Loucy (cell line): ENCODE measurements around the gene CERK.

Experiments used
- H2AFZ ChIP-seq: fragments of 200-600 bp; sonication (generic); 2 replicates; pipeline ENCODE4 v1.6.0; 2016; ENCODE audit warnings: antibody characterized with exemption, mild to moderate bottlenecking, low read length, moderate library complexity
- H3F3A ChIP-seq: fragments of 200-600 bp; 2 replicates; pipeline ENCODE4 v1.6.0; 2016; ENCODE audit warnings: antibody characterized with exemption, low read depth, mild to moderate bottlenecking
- H3K27me3 ChIP-seq: fragments of 200-600 bp; sonication (generic); 2 replicates; pipeline ENCODE4 v1.6.1; 2014; ENCODE audit warnings: low read length, mild to moderate bottlenecking; ENCODE audit not compliant: insufficient read depth, poor library complexity, severe bottlenecking
- H3K36me3 ChIP-seq: fragments of 200-600 bp; sonication (generic); 2 replicates; pipeline ENCODE4 v1.6.1; 2016; ENCODE audit warnings: low read length; ENCODE audit not compliant: insufficient read depth
- H3K4me1 ChIP-seq: fragments of 200-600 bp; sonication (generic); 2 replicates; pipeline ENCODE4 v1.5.1; 2014; ENCODE audit warnings: low read length, mild to moderate bottlenecking; ENCODE audit not compliant: insufficient read depth, poor library complexity, severe bottlenecking
- H3K4me2 ChIP-seq: fragments of 200-600 bp; sonication (generic); 2 replicates; pipeline ENCODE4 v1.6.0; 2014; ENCODE audit warnings: antibody characterized with exemption, low read length, low read depth, mild to moderate bottlenecking; ENCODE audit not compliant: poor library complexity, severe bottlenecking
- H3K4me3 ChIP-seq: fragments of 200-600 bp; sonication (generic); 2 replicates; pipeline ENCODE4 v1.5.1; 2014; ENCODE audit warnings: low read length, mild to moderate bottlenecking, mixed read lengths; ENCODE audit not compliant: poor library complexity, severe bottlenecking
- H3K79me2 ChIP-seq: fragments of 200-600 bp; sonication (generic); 2 replicates; pipeline ENCODE4 v1.6.1; 2014; ENCODE audit warnings: low read length; ENCODE audit not compliant: insufficient read depth
- H3K9ac ChIP-seq: fragments of 200-600 bp; sonication (generic); 2 replicates; pipeline ENCODE4 v1.6.0; 2014; ENCODE audit warnings: mild to moderate bottlenecking, low read depth, low read length, moderate library complexity; ENCODE audit not compliant: poor library complexity, severe bottlenecking
- H3K9me2 ChIP-seq: fragments of 200-600 bp; sonication (generic); replicated peaks from 2 replicates; pipeline ENCODE4 v1.6.1; 2016; ENCODE audit warnings: low read depth, low read length, mixed read lengths
- H3K9me3 ChIP-seq: fragments of 200-600 bp; sonication (generic); 2 replicates; pipeline ENCODE4 v1.6.1; 2014; ENCODE audit warnings: mild to moderate bottlenecking, antibody characterized with exemption, low read length, low read depth; ENCODE audit not compliant: insufficient read depth
- H4K20me1 ChIP-seq: fragments of 200-600 bp; sonication (generic); 2 replicates; pipeline ENCODE4 v1.6.0; 2014; ENCODE audit warnings: antibody characterized with exemption, low read length, mild to moderate bottlenecking; ENCODE audit not compliant: insufficient read depth, poor library complexity, severe bottlenecking
- EZH2phosphoT487 ChIP-seq: fragments of 200-600 bp; IDR thresholded peaks from 2 replicates; pipeline ENCODE4 v1.6.1; 2018; ENCODE audit warnings: antibody characterized with exemption, mild to moderate bottlenecking, moderate library complexity, borderline replicate concordance
- TF ChIP-seq, protein P1 (sequence below): fragments of 200-600 bp; sonication (generic); conservative IDR thresholded peaks from 2 replicates; pipeline ENCODE4 v1.5.1; 2014; ENCODE audit warnings: mild to moderate bottlenecking, antibody characterized with exemption, low read length

The CERK gene

DNA sequence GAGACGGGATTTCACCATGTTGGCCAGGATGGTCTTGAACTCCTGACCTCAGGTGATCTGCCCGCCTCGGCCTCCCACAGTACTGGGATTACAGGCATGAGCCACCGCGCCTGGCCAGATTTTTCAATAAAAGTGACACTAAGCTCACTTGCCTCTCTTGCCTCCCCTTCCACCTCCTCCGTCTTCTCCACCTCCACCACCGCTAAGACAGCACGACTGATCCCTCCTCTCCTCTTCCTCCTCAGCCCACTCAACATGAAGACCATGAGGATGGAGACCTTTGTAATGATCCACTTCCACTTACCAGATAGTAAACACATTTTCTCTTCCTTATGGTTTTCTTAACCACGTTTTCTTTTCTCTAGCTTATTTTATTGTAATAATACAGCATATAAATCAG is 14.2 kb downstream of the CERK start:
- H3K9ac ChIP-seq, result no peak overlapping the region
- no peaks in the 10 kb centered on the region for H3F3A ChIP-seq
- H3K36me3 ChIP-seq, result peaks cover 22% of the 10 kb centered on the region; the same call in 1 of the 2 replicates
- H3K4me2 ChIP-seq, result no peak overlapping the region
- peaks cover 11% of the 10 kb centered on the region for H4K20me1 ChIP-seq
- H2AFZ ChIP-seq, result no peak overlapping the region
- TF ChIP-seq, protein P1, sequence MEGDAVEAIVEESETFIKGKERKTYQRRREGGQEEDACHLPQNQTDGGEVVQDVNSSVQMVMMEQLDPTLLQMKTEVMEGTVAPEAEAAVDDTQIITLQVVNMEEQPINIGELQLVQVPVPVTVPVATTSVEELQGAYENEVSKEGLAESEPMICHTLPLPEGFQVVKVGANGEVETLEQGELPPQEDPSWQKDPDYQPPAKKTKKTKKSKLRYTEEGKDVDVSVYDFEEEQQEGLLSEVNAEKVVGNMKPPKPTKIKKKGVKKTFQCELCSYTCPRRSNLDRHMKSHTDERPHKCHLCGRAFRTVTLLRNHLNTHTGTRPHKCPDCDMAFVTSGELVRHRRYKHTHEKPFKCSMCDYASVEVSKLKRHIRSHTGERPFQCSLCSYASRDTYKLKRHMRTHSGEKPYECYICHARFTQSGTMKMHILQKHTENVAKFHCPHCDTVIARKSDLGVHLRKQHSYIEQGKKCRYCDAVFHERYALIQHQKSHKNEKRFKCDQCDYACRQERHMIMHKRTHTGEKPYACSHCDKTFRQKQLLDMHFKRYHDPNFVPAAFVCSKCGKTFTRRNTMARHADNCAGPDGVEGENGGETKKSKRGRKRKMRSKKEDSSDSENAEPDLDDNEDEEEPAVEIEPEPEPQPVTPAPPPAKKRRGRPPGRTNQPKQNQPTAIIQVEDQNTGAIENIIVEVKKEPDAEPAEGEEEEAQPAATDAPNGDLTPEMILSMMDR, result no peak
- TF ChIP-seq EZH2phosphoT487, result no peak
- H3K4me3 ChIP-seq, result no peak overlapping the region
- no peaks in the 10 kb centered on the region for H3K9me2 ChIP-seq
- H3K79me2 ChIP-seq, result peaks cover 47% of the 10 kb centered on the region
- no peaks in the 10 kb centered on the region for H3K4me1 ChIP-seq
- H3K27me3 ChIP-seq, result no peaks in the 10 kb centered on the region
- no peaks in the 10 kb centered on the region for H3K9me3 ChIP-seq

GRCh38 chr22:46721501-46722085 is 16.5 kb downstream of the CERK start:
- Histone ChIP-seq H3K9me2 (no peaks in the 10 kb centered on the region), H3K4me3 (no peak overlapping the region), H3K27me3 (no peaks in the 10 kb centered on the region), H3K36me3 (peaks cover 40% of the 10 kb centered on the region; the same call in 1 of the 2 replicates), H3K9me3 (no peaks in the 10 kb centered on the region), H3F3A (no peaks in the 10 kb centered on the region), H3K4me1 (no peaks in the 10 kb centered on the region), H3K9ac (no peak overlapping the region), H4K20me1 (no peaks in the 10 kb centered on the region), H3K79me2 (peaks cover 25% of the 10 kb centered on the region), H3K4me2 (no peak overlapping the region), H2AFZ (no peak overlapping the region)
- TF ChIP-seq, protein P1, result no peak
- no peak for TF ChIP-seq EZH2phosphoT487

DNA sequence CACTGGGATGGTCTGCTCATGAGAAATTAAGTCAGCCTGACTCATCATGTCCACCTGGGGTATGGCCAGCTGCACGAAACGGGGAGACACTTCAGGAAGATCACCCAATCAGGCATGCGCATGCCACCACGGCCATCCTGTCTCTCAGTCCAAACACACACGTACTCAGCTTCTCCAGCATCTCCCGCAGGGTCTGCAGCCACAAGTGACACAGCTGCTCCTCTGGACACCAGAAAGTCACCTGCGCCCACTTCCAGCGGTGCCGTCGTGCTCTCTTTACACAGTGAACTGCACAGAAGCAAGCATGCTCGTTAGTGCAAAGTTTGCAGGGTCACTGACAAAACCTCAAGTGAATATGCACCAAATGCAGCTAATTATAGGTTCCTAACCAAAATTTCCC is 18.1 kb downstream of the CERK start:
- H4K20me1 ChIP-seq, result no peaks in the 10 kb centered on the region
- no peak overlapping the region for H3K9ac ChIP-seq
- H3K27me3 ChIP-seq, result no peaks in the 10 kb centered on the region
- no peak overlapping the region for H3K4me2 ChIP-seq
- no peaks in the 10 kb centered on the region for H3K9me3 ChIP-seq
- TF ChIP-seq, protein P1, result no peak
- no peak for TF ChIP-seq EZH2phosphoT487
- no peak overlapping the region for H3K4me3 ChIP-seq
- peaks cover 40% of the 10 kb centered on the region; the same call in 1 of the 2 replicates for H3K36me3 ChIP-seq
- H3K4me1 ChIP-seq, result no peaks in the 10 kb centered on the region
- H3F3A ChIP-seq, result no peaks in the 10 kb centered on the region
- peaks cover 8% of the 10 kb centered on the region for H3K79me2 ChIP-seq
- H3K9me2 ChIP-seq, result no peaks in the 10 kb centered on the region
- H2AFZ ChIP-seq, result no peak overlapping the region
